Brain microvascular endothelial cell (primary cell): ENCODE measurements around the gene NDST3.

Experiments
- DNase-seq: peaks from one replicate; pipeline ENCODE4 v3.0.0-alpha.2; 2020
- H3K27ac ChIP-seq: fragments of 250-450 bp; sonication (Bioruptor Pico); 2 replicates; pipeline ENCODE4 v1.5.1; 2020; ENCODE audit warnings: mild to moderate bottlenecking, moderate library complexity
- H3K27me3 ChIP-seq: fragments of 250-450 bp; sonication (Bioruptor Pico); replicated peaks from 2 replicates; pipeline ENCODE4 v1.5.1; 2020; ENCODE audit warnings: mild to moderate bottlenecking
- H3K36me3 ChIP-seq: fragments of 250-450 bp; sonication (Bioruptor Pico); replicated peaks from 2 replicates; pipeline ENCODE4 v1.5.1; 2020; ENCODE audit warnings: mild to moderate bottlenecking
- H3K4me3 ChIP-seq: 2 replicates; pipeline ENCODE4 v1.5.1; 2011; ENCODE audit warnings: low read depth, mild to moderate bottlenecking, control low read depth, low read length, moderate library complexity
- CTCF ChIP-seq: IDR thresholded peaks from 2 replicates; pipeline ENCODE4 v1.5.1; 2011; ENCODE audit warnings: low read depth, mild to moderate bottlenecking, moderate library complexity, low read length, control low read depth, inconsistent platforms; ENCODE audit errors: missing control alignments
- in situ Hi-C: cut with HindIII; loops from 2 replicates; pipeline ENCODE4 v1.10.0; 2017; ENCODE audit warnings: low sequenced_read_pairs, low pct_ligation_motif_present

The NDST3 gene

GRCh38 chr4:118171381-118171780, 137.1 kb downstream of the NDST3 start:
- no peaks in the 10 kb centered on the region for H3K27me3 ChIP-seq
- DNase-seq: no peak
- H3K36me3 ChIP-seq: no peaks in the 10 kb centered on the region
- in situ Hi-C loops: no loop called here
- no peak overlapping the region for H3K4me3 ChIP-seq
- no peak overlapping the region for H3K27ac ChIP-seq
- TF ChIP-seq CTCF: no peak

- no peak for DNase-seq
- no peak for TF ChIP-seq CTCF
- no peak overlapping the region for H3K4me3 ChIP-seq
- in situ Hi-C loops: no loop called here
- H3K27me3 ChIP-seq: no peaks in the 10 kb centered on the region
- H3K27ac ChIP-seq: peak overlapping the region; percentile 88
- no peaks in the 10 kb centered on the region for H3K36me3 ChIP-seq
Measured at GRCh38 chr4:118173126-118173525, 138.8 kb downstream of the NDST3 start.

- in situ Hi-C loops: no loop called here
- peak; percentile 87 for DNase-seq
- no peak for TF ChIP-seq CTCF
- Histone ChIP-seq H3K27ac (peak overlapping the region; percentile 88), H3K36me3 (no peaks in the 10 kb centered on the region), H3K4me3 (no peak overlapping the region), H3K27me3 (no peaks in the 10 kb centered on the region)
Measured at GRCh38 chr4:118173956-118174725, 139.9 kb downstream of the NDST3 start.

- Histone ChIP-seq H3K27me3 (no peaks in the 10 kb centered on the region), H3K36me3 (no peaks in the 10 kb centered on the region), H3K27ac (no peak overlapping the region), H3K4me3 (no peak overlapping the region)
- in situ Hi-C loops: no loop called here
- no peak for TF ChIP-seq CTCF
- no peak for DNase-seq
Measured at GRCh38 chr4:118175506-118175905, 141.2 kb downstream of the NDST3 start.

GRCh38 chr4:118177126-118177525, 142.8 kb downstream of the NDST3 start:
- no peak overlapping the region for H3K27ac ChIP-seq
- in situ Hi-C loops: no loop called here
- H3K4me3 ChIP-seq: no peak overlapping the region
- H3K27me3 ChIP-seq: no peaks in the 10 kb centered on the region
- no peak for TF ChIP-seq CTCF
- no peak for DNase-seq
- no peaks in the 10 kb centered on the region for H3K36me3 ChIP-seq

GRCh38 chr4:118180776-118181175, 146.5 kb downstream of the NDST3 start:
- no peak for TF ChIP-seq CTCF
- DNase-seq: no peak
- H3K27ac ChIP-seq: no peak overlapping the region
- H3K36me3 ChIP-seq: no peaks in the 10 kb centered on the region
- H3K27me3 ChIP-seq: no peaks in the 10 kb centered on the region
- in situ Hi-C loops: no loop called here
- H3K4me3 ChIP-seq: no peak overlapping the region
